Measurements from ENCODE around the gene SLC2A6. TPM values are rescaled to one million over a fixed set of nuclear protein-coding genes. Genes with fewer than 3 reads are reported as not detected.

The SLC2A6 gene
- total RNA-seq, 1 donor from 2014 or later, result 13.7 TPM

DNA sequence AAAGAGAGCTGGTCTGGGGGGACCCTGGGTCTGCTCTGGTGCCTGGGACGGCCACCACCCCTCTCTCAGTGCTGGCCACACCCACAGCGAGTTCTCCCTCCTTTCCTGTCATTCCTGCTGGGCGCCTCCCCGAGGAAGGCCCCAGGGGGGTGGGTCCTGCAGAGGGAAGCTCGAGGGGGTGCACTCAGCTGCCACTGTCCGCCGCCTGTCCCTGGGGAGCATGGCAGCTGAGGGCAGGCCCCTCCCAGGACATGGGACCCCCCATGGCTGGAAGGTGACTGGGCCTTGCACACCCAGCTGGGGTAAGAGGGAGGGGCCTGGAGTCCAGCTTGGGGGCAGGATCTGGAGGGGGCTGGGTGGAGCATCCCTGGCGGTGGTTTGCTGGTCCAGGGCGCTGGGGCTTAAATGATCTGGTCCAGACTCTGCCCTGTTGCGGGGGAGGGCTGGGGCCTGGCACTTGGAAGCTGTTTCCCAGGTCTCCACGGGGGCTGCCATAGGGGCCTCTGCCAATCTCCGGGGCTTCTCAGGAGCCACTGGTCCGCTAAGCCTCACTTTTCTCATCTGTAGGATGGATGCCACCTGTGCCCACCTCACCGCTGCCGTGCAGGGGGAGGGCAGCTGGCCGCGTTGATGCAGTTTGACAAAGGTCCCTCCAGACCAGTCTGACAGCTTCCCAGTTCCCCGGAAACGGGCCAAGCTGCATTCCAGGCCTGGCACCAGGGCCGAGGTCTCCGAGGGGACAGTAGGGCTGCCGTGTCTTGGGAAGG, 6.0 kb upstream of the SLC2A6 start:
- Mint-ChIP-seq H3K4me3 (ENCODE audit: unreplicated experiment) (no peak overlapping the region), H3K9me3 (ENCODE audit: low read depth) (no peaks in the 10 kb centered on the region), H3K27me3 (ENCODE audit: low read depth) (peaks cover 10% of the 10 kb centered on the region), H3K4me1 (ENCODE audit: low read depth) (peaks cover 12% of the 10 kb centered on the region), H3K27ac (ENCODE audit: unreplicated experiment) (no peak overlapping the region), H3K36me3 (ENCODE audit: low read depth) (no peaks in the 10 kb centered on the region)
- TF ChIP-seq, protein P1, sequence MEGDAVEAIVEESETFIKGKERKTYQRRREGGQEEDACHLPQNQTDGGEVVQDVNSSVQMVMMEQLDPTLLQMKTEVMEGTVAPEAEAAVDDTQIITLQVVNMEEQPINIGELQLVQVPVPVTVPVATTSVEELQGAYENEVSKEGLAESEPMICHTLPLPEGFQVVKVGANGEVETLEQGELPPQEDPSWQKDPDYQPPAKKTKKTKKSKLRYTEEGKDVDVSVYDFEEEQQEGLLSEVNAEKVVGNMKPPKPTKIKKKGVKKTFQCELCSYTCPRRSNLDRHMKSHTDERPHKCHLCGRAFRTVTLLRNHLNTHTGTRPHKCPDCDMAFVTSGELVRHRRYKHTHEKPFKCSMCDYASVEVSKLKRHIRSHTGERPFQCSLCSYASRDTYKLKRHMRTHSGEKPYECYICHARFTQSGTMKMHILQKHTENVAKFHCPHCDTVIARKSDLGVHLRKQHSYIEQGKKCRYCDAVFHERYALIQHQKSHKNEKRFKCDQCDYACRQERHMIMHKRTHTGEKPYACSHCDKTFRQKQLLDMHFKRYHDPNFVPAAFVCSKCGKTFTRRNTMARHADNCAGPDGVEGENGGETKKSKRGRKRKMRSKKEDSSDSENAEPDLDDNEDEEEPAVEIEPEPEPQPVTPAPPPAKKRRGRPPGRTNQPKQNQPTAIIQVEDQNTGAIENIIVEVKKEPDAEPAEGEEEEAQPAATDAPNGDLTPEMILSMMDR (IDR thresholded peaks at IDR 0.05), result no peak
- DNase-seq (ENCODE audit: low spot score), result peak; percentile 83

DNA sequence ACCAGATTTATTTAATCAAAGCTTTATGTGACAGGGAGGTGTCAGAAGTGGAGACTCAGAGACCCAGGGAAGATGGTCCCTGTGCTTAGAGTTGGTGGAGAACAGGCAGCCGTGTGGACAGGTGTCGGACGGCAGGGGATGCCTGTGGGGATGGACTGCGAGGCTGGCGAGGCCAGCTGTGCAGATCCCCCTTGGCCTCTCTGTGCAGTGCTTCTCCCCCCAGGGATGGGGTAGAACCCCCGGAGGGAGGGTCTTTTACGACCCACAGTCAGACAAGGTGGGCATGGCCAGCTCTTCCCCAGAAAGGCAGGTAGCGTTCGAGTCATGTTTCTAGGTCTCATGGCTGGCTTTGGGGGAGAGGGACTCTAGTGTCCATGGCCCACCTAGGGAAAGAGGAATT, 4.7 kb upstream of the SLC2A6 start:
- Mint-ChIP-seq H3K9me3 (ENCODE audit: low read depth) (no peaks in the 10 kb centered on the region), H3K4me1 (ENCODE audit: low read depth) (peaks cover 6% of the 10 kb centered on the region), H3K27ac (ENCODE audit: unreplicated experiment) (no peak overlapping the region), H3K4me3 (ENCODE audit: unreplicated experiment) (no peak overlapping the region), H3K36me3 (ENCODE audit: low read depth) (no peaks in the 10 kb centered on the region), H3K27me3 (ENCODE audit: low read depth) (peaks cover 10% of the 10 kb centered on the region)
- TF ChIP-seq, protein P1 (IDR thresholded peaks at IDR 0.05), result no peak
- peak; percentile 72 for DNase-seq (ENCODE audit: low spot score)

DNA sequence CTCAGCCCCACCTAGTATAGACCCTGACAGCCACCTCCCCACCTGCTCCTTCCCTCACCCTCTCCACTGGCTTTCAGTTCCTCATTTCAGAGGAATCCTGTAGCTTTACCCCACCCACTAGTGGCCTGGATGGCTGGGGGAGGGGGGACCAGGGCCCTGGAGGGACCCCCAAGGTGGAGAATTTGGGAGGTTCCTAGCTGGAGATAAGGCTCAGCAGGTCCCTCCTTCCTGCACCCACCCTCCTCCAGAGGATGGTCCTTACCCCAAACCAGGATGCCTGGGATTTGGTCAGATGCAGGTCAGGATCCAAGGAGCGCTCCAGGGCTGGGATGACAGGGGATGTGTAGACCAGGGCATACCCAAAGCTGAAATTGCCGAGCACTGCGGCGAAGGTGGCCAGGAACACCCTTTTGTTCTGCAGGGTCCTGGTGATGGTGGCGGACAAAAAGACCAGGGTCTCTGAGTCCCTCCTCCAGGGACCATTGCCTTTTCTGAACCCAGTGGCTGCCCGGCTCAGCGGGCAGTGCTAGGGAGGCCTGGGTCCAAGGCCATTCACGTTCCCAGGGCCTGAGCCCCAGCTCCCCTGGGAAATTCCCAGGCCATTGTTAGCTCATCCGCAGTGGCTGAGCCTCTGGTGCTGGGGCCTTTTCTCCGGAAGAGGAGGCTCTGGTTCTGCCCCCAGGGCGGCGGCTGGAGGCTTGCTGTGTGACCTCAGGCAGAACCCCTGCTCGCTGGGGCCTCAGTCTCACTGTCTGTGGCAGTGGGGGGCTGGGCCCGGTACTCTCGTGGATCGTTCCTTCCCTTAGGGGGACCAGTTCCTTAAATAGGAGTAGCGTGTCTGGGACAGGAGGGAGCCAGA, 678 bp downstream of the SLC2A6 start:
- TF ChIP-seq, protein P1 (IDR thresholded peaks at IDR 0.05), result no peak
- Mint-ChIP-seq H3K27me3 (ENCODE audit: low read depth) (peaks cover 5% of the 10 kb centered on the region), H3K36me3 (ENCODE audit: low read depth) (no peaks in the 10 kb centered on the region), H3K4me3 (ENCODE audit: unreplicated experiment) (peak overlapping the region; percentile 74), H3K27ac (ENCODE audit: unreplicated experiment) (no peak overlapping the region), H3K9me3 (ENCODE audit: low read depth) (no peaks in the 10 kb centered on the region), H3K4me1 (ENCODE audit: low read depth) (peaks cover 8% of the 10 kb centered on the region)
- DNase-seq (ENCODE audit: low spot score), result peak; percentile 78

DNA sequence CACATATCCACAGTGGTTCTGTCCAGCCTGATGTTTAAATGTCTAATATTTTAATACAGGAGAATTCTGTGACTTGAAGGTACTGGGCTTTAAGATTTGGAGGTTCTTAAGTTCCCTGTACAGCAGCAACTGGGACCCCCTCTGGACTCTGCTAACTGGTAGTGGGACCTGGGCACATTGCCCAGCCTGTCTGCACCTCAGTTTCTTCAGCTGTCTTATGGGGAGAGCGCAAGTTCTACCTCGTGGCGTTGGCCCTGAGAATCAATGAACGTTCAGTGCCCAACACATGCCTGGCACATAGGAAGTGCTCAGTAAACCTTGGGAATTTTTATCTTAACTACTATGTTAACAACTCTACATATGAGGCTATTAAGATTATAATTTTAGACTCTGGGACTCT, 1.4 kb downstream of the SLC2A6 start:
- peak overlapping the region; percentile 40 for H3K4me3 Mint-ChIP-seq (ENCODE audit: unreplicated experiment)
- no peak for DNase-seq (ENCODE audit: low spot score)
- peaks cover 2% of the 10 kb centered on the region for H3K27me3 Mint-ChIP-seq (ENCODE audit: low read depth)
- H3K4me1 Mint-ChIP-seq (ENCODE audit: low read depth), result peaks cover 8% of the 10 kb centered on the region
- TF ChIP-seq, protein P1 (IDR thresholded peaks at IDR 0.05), result no peak
- no peak overlapping the region for H3K27ac Mint-ChIP-seq (ENCODE audit: unreplicated experiment)
- H3K9me3 Mint-ChIP-seq (ENCODE audit: low read depth), result no peaks in the 10 kb centered on the region
- H3K36me3 Mint-ChIP-seq (ENCODE audit: low read depth), result no peaks in the 10 kb centered on the region

DNA sequence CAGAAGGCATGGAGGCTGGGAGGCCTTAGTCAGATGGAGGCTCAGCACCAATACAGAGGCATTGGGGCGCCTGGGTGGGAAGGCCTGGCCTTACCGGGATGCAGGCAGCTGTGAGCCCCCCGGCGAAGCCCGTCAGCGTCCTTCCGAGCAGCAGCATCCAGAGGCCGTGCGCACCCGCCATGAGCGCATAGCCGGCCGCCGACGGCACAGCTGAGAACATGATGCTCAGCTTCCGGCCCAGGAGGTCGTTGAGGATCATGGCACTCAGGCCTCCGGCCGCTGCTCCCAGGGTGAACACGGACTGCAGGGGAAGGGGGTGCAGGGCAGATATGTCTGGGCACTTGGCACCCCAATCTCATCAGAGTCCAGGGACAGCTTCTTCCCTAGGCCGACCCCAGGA, 2.0 kb downstream of the SLC2A6 start:
- Mint-ChIP-seq H3K36me3 (ENCODE audit: low read depth) (peaks cover under 1% of the 10 kb centered on the region), H3K9me3 (ENCODE audit: low read depth) (no peaks in the 10 kb centered on the region), H3K27ac (ENCODE audit: unreplicated experiment) (no peak overlapping the region), H3K4me3 (ENCODE audit: unreplicated experiment) (no peak overlapping the region), H3K27me3 (ENCODE audit: low read depth) (no peaks in the 10 kb centered on the region), H3K4me1 (ENCODE audit: low read depth) (peaks cover 8% of the 10 kb centered on the region)
- no peak for DNase-seq (ENCODE audit: low spot score)
- TF ChIP-seq, protein P1 (IDR thresholded peaks at IDR 0.05), result no peak

Data from chondrocyte (in vitro differentiated cells).